GM23338 (cell line): ENCODE data around the gene MEGF11. TPM values are rescaled to one million over a fixed set of nuclear protein-coding genes. Genes with fewer than 3 reads are reported as not detected.

Source experiments
- ATAC-seq: fragments of 200-7000 bp; cut with Tn5 transposase; 3 replicates; pipeline ENCODE4 v1.9.1; 2020
- DNase-seq: peaks from one replicate; pipeline ENCODE4 v3.0.0-alpha.2; 2015; ENCODE audit warnings: low spot score
- H2AFZ ChIP-seq: fragments of 200-600 bp; sonication (generic); 2 replicates; pipeline ENCODE4 v1.8.0; 2016; ENCODE audit warnings: antibody characterized with exemption, mild to moderate bottlenecking, moderate library complexity
- H3F3A ChIP-seq: fragments of 200-600 bp; sonication (generic); replicated peaks from 2 replicates; pipeline ENCODE4 v1.8.0; 2017; ENCODE audit warnings: antibody characterized with exemption, mixed run types, low read depth
- H3K27ac ChIP-seq: fragments of 200-600 bp; sonication (generic); 2 replicates; pipeline ENCODE4 v1.6.1; 2016; ENCODE audit warnings: low read depth
- H3K27me3 ChIP-seq: fragments of 200-600 bp; sonication (generic); 2 replicates; pipeline ENCODE4 v1.8.0; 2016; ENCODE audit warnings: mild to moderate bottlenecking, mixed run types, moderate library complexity; ENCODE audit not compliant: insufficient read depth
- H3K36me3 ChIP-seq: fragments of 200-600 bp; sonication (generic); 2 replicates; pipeline ENCODE4 v1.8.0; 2016; ENCODE audit warnings: mild to moderate bottlenecking; ENCODE audit not compliant: insufficient read depth
- H3K4me1 ChIP-seq: fragments of 200-600 bp; sonication (generic); 2 replicates; pipeline ENCODE4 v1.8.0; 2016; ENCODE audit warnings: mild to moderate bottlenecking, moderate library complexity; ENCODE audit not compliant: insufficient read depth
- H3K4me2 ChIP-seq: fragments of 200-600 bp; sonication (generic); 2 replicates; pipeline ENCODE4 v1.7.1; 2017; ENCODE audit warnings: mixed run types
- H3K4me3 ChIP-seq: fragments of 200-600 bp; sonication (generic); 2 replicates; pipeline ENCODE4 v1.6.1; 2016; ENCODE audit warnings: mixed run types
- H3K79me2 ChIP-seq: fragments of 200-600 bp; sonication (generic); replicated peaks from 2 replicates; pipeline ENCODE4 v1.8.0; 2017; ENCODE audit warnings: mild to moderate bottlenecking; ENCODE audit not compliant: insufficient read depth
- H3K9me2 ChIP-seq: fragments of 200-600 bp; sonication (generic); 2 replicates; pipeline ENCODE4 v1.8.0; 2017; ENCODE audit not compliant: insufficient read depth
- H4K20me1 ChIP-seq: fragments of 200-600 bp; sonication (generic); replicated peaks from 2 replicates; pipeline ENCODE4 v1.8.0; 2017; ENCODE audit warnings: mild to moderate bottlenecking; ENCODE audit not compliant: insufficient read depth
- H3K27ac Mint-ChIP-seq: 2 replicates; pipeline ENCODE4 v1.8.0; 2020; ENCODE audit warnings: inconsistent platforms, mild to moderate bottlenecking, moderate library complexity, mixed read lengths
- H3K27me3 Mint-ChIP-seq: 3 replicates; pipeline ENCODE4 v1.8.0; 2022; ENCODE audit warnings: low read depth, mild to moderate bottlenecking, moderate library complexity, mixed read lengths, inconsistent platforms; ENCODE audit not compliant: insufficient read depth, poor library complexity
- H3K36me3 Mint-ChIP-seq: 3 replicates; pipeline ENCODE4 v1.8.0; 2021; ENCODE audit warnings: low read depth, mild to moderate bottlenecking, inconsistent platforms, moderate library complexity, mixed read lengths
- H3K4me1 Mint-ChIP-seq: 3 replicates; pipeline ENCODE4 v1.8.0; 2020; ENCODE audit warnings: mild to moderate bottlenecking, inconsistent platforms, mixed read lengths
- H3K4me3 Mint-ChIP-seq: 3 replicates; pipeline ENCODE4 v1.8.0; 2021; ENCODE audit warnings: moderate library complexity, mild to moderate bottlenecking, inconsistent platforms, mixed read lengths
- H3K9me3 Mint-ChIP-seq: 3 replicates; pipeline ENCODE4 v1.8.0; 2020; ENCODE audit warnings: moderate library complexity, mild to moderate bottlenecking, inconsistent platforms, mixed read lengths
- JUNB ChIP-seq: IDR thresholded peaks from one replicate; pipeline ENCODE4 v1.6.1; 2016; ENCODE audit warnings: antibody characterized with exemption; ENCODE audit not compliant: unreplicated experiment
- POLR2AphosphoS5 ChIP-seq: IDR thresholded peaks from 2 replicates; pipeline ENCODE4 v1.6.1; 2016; ENCODE audit warnings: antibody characterized with exemption, low read depth
- STAT1 ChIP-seq: IDR thresholded peaks from one replicate; pipeline ENCODE4 v1.6.1; 2016; ENCODE audit warnings: antibody characterized with exemption; ENCODE audit not compliant: unreplicated experiment
- ZNF114 ChIP-seq: fragments of 250-450 bp; sonication (Bioruptor Pico); IDR thresholded peaks from 2 replicates; pipeline ENCODE4 v1.5.0; 2020; ENCODE audit warnings: mild to moderate bottlenecking, moderate library complexity
- polyA plus RNA-seq: library from polyadenylated mRNA; unstranded; fragments of >200 nt; fragmentation: Nextera tagmentation; extraction: Ambion mirVana; gene quantifications from 2 replicates; pipeline ENCODE4 v1.2.1, GENCODE V29; 2016
- total RNA-seq: library from RNA; depleted of rRNA; stranded (reverse); fragments of >200 nt; shearing (Covaris generic); gene quantifications from 2 replicates; pipeline ENCODE4 v1.2.3, GENCODE V29; 2014
- TF ChIP-seq, protein P1 (sequence below): fragments of 250-450 bp; sonication (Bioruptor Pico); IDR thresholded peaks from 2 replicates; pipeline ENCODE4 v1.5.0; 2020; ENCODE audit warnings: mild to moderate bottlenecking, moderate library complexity
- TF ChIP-seq, protein P2 (sequence below): IDR thresholded peaks from 2 replicates; pipeline ENCODE4 v1.6.1; 2016; ENCODE audit warnings: antibody characterized with exemption
- TF ChIP-seq, protein P3 (sequence below), 2 experiments: fragments of 200-600 bp in 1 of 2; sonication (generic) in 1 of 2; conservative IDR thresholded peaks; 2 replicates each; pipeline versions ENCODE4 v1.5.1 to v1.6.1; 2016 to 2017; ENCODE audit warnings: antibody characterized with exemption in 2 of 2, low read depth in 2 of 2, mild to moderate bottlenecking in 2 of 2, moderate library complexity in 1 of 2

Gene MEGF11
- total and polyA plus RNA-seq, 2 experiments from 2014 or later, result 1.3 to 1.9 TPM

DNA sequence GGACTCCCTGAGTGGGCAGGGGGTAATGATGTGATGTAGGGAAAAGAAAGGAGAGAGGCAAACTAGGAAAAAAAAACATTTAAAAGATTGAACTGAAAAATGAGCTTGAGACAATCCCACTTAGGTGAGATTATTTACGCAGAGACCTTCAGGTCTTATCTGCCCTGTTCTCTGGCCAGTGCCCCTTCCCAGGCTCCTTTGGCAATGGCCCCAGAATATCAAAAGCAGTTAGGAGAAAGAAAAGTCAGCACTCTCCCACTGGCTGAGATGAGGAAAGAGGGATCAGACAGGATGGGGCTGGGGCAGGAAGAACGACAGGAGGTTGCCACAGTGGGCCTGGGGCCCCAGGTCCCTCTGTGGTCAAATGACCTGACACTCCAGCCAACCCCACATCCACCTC, 105.4 kb downstream of the MEGF11 start (continued):
- TF ChIP-seq, protein P1, sequence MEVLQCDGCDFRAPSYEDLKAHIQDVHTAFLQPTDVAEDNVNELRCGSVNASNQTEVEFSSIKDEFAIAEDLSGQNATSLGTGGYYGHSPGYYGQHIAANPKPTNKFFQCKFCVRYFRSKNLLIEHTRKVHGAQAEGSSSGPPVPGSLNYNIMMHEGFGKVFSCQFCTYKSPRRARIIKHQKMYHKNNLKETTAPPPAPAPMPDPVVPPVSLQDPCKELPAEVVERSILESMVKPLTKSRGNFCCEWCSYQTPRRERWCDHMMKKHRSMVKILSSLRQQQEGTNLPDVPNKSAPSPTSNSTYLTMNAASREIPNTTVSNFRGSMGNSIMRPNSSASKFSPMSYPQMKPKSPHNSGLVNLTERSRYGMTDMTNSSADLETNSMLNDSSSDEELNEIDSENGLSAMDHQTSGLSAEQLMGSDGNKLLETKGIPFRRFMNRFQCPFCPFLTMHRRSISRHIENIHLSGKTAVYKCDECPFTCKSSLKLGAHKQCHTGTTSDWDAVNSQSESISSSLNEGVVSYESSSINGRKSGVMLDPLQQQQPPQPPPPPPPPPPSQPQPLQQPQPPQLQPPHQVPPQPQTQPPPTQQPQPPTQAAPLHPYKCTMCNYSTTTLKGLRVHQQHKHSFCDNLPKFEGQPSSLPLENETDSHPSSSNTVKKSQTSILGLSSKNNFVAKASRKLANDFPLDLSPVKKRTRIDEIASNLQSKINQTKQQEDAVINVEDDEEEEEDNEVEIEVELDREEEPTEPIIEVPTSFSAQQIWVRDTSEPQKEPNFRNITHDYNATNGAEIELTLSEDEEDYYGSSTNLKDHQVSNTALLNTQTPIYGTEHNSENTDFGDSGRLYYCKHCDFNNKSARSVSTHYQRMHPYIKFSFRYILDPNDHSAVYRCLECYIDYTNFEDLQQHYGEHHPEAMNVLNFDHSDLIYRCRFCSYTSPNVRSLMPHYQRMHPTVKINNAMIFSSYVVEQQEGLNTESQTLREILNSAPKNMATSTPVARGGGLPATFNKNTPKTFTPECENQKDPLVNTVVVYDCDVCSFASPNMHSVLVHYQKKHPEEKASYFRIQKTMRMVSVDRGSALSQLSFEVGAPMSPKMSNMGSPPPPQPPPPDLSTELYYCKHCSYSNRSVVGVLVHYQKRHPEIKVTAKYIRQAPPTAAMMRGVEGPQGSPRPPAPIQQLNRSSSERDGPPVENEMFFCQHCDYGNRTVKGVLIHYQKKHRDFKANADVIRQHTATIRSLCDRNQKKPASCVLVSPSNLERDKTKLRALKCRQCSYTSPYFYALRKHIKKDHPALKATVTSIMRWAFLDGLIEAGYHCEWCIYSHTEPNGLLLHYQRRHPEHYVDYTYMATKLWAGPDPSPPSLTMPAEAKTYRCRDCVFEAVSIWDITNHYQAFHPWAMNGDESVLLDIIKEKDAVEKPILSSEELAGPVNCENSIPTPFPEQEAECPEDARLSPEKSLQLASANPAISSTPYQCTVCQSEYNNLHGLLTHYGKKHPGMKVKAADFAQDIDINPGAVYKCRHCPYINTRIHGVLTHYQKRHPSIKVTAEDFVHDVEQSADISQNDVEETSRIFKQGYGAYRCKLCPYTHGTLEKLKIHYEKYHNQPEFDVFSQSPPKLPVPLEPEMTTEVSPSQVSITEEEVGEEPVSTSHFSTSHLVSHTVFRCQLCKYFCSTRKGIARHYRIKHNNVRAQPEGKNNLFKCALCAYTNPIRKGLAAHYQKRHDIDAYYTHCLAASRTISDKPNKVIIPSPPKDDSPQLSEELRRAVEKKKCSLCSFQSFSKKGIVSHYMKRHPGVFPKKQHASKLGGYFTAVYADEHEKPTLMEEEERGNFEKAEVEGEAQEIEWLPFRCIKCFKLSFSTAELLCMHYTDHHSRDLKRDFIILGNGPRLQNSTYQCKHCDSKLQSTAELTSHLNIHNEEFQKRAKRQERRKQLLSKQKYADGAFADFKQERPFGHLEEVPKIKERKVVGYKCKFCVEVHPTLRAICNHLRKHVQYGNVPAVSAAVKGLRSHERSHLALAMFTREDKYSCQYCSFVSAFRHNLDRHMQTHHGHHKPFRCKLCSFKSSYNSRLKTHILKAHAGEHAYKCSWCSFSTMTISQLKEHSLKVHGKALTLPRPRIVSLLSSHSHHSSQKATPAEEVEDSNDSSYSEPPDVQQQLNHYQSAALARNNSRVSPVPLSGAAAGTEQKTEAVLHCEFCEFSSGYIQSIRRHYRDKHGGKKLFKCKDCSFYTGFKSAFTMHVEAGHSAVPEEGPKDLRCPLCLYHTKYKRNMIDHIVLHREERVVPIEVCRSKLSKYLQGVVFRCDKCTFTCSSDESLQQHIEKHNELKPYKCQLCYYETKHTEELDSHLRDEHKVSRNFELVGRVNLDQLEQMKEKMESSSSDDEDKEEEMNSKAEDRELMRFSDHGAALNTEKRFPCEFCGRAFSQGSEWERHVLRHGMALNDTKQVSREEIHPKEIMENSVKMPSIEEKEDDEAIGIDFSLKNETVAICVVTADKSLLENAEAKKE (CRISPR knock-in tag), result no peak
- TF ChIP-seq, protein P2, sequence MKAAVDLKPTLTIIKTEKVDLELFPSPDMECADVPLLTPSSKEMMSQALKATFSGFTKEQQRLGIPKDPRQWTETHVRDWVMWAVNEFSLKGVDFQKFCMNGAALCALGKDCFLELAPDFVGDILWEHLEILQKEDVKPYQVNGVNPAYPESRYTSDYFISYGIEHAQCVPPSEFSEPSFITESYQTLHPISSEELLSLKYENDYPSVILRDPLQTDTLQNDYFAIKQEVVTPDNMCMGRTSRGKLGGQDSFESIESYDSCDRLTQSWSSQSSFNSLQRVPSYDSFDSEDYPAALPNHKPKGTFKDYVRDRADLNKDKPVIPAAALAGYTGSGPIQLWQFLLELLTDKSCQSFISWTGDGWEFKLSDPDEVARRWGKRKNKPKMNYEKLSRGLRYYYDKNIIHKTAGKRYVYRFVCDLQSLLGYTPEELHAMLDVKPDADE, result no peak
- no peak for TF ChIP-seq ZNF114 (CRISPR knock-in tag)
- no peak for TF ChIP-seq STAT1

DNA sequence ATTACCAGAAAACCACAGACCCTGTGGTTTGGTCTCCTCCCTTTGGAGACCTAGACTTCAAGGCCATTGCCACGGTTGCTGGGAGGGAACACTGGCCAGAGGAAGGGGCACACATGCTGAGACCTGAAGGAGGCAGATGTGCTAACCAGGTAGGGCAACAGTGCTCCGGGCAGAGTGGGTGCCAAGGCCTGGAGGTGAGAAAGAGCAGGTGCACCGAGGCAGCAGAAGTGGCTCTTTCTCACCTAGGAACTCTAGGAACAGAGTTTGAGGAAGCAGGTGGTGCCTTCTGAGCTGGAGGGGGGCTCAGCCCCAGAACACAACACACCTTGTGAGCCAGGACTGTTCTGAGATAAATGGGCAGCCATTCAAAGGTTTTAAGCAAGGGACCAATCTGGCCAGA, 106.1 kb downstream of the MEGF11 start:
- Histone ChIP-seq H3K4me3 (no peak overlapping the region), H3K36me3 (no peaks in the 10 kb centered on the region), H3K27ac (no peak overlapping the region), H4K20me1 (no peaks in the 10 kb centered on the region), H3F3A (no peaks in the 10 kb centered on the region), H3K4me1 (no peaks in the 10 kb centered on the region), H3K79me2 (no peaks in the 10 kb centered on the region), H2AFZ (no peak overlapping the region), H3K27me3 (no peaks in the 10 kb centered on the region), H3K9me2 (no peaks in the 10 kb centered on the region), H3K4me2 (no peak overlapping the region)
- DNase-seq (no peak), ATAC-seq (no peak)
- H3K4me1 Mint-ChIP-seq, result peaks cover 27% of the 10 kb centered on the region
- H3K4me3 Mint-ChIP-seq, result no peak overlapping the region
- no peaks in the 10 kb centered on the region for H3K36me3 Mint-ChIP-seq
- no peaks in the 10 kb centered on the region for H3K9me3 Mint-ChIP-seq
- no peak overlapping the region for H3K27ac Mint-ChIP-seq
- peaks cover 5% of the 10 kb centered on the region for H3K27me3 Mint-ChIP-seq
- TF ChIP-seq, protein P3, sequence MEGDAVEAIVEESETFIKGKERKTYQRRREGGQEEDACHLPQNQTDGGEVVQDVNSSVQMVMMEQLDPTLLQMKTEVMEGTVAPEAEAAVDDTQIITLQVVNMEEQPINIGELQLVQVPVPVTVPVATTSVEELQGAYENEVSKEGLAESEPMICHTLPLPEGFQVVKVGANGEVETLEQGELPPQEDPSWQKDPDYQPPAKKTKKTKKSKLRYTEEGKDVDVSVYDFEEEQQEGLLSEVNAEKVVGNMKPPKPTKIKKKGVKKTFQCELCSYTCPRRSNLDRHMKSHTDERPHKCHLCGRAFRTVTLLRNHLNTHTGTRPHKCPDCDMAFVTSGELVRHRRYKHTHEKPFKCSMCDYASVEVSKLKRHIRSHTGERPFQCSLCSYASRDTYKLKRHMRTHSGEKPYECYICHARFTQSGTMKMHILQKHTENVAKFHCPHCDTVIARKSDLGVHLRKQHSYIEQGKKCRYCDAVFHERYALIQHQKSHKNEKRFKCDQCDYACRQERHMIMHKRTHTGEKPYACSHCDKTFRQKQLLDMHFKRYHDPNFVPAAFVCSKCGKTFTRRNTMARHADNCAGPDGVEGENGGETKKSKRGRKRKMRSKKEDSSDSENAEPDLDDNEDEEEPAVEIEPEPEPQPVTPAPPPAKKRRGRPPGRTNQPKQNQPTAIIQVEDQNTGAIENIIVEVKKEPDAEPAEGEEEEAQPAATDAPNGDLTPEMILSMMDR (conservative IDR thresholded peaks at IDR 0.05; ENCODE audit: low read depth in 2 of 2), result no peak
- no peak for TF ChIP-seq JUNB
- no peak for TF ChIP-seq POLR2AphosphoS5
- TF ChIP-seq, protein P1 (CRISPR knock-in tag), result no peak
- TF ChIP-seq STAT1, result no peak
